Lower leg skin (tissue), 4 donors: ENCODE data around the gene MAU2. TPM values are rescaled to one million over a fixed set of nuclear protein-coding genes. Genes with fewer than 3 reads are reported as not detected.

Source experiments
- DNase-seq, 2 donors: peaks; one replicate each; pipeline ENCODE4 v3.0.0-alpha.2; 2019; ENCODE audit warnings: low spot score in 2 of 2
- H3K4me3 ChIP-seq: fragments of 200-600 bp; sonication (generic); 2 replicates; pipeline ENCODE4 v1.5.1; 2017; ENCODE audit warnings: mild to moderate bottlenecking, low read depth; ENCODE audit not compliant: poor library complexity, severe bottlenecking
- POLR2A ChIP-seq, 2 donors: fragments of 450-650 bp; IDR thresholded peaks; one replicate each; pipeline ENCODE4 v1.6.1; 2016 to 2017; ENCODE audit warnings: antibody characterized with exemption in 2 of 2, mild to moderate bottlenecking in 1 of 2, moderate library complexity in 1 of 2
- WGBS, 2 donors: methylation state at CpG; one replicate each; pipeline ENCODE4 v1.1.5; 2018; 5-methylcytosine and 5-hydroxymethylcytosine counted together
- intact Hi-C: fragments of 100-400 bp; cut with DNase I; formaldehyde crosslinking; loops from one replicate; pipeline ENCODE4 v1.15.0; 2023; ENCODE audit warnings: low total_unique reads
- total RNA-seq, 4 donors: library from RNA; depleted of rRNA; stranded (reverse); fragments of >200 nt; gene quantifications; one replicate each; pipeline ENCODE4 v1.1.0, GENCODE V29; 2016
- TF ChIP-seq, protein P1 (sequence below), 3 donors: fragments of 450-650 bp; IDR thresholded peaks; one replicate each; pipeline ENCODE4 v1.5.1; 2016; ENCODE audit warnings: antibody characterized with exemption in 3 of 3, mild to moderate bottlenecking in 3 of 3, moderate library complexity in 2 of 3

MAU2 gene
- total RNA-seq, 4 donors from 2014 or later, result 57.5 to 100 (median 69.8) TPM

DNA sequence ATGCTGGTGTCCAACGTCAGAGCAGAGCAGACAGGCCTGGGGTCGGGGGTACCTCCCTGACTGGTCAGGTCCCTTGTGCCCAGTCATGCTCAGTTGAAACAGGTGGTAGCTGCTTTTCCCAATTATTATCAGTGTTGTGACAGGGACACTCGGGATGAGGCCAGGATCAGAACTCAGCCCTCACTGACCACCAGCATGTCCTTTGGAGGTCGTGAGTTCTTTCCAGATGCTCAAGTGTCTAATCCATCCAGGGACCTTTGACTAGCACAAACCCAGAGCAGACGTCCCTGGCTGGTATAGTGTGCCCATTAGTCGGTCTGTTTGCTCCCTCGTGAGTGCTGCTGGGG is 22.4 kb downstream of the MAU2 start:
- TF ChIP-seq POLR2A (IDR thresholded peaks at IDR 0.05), result no peak
- TF ChIP-seq, protein P1, sequence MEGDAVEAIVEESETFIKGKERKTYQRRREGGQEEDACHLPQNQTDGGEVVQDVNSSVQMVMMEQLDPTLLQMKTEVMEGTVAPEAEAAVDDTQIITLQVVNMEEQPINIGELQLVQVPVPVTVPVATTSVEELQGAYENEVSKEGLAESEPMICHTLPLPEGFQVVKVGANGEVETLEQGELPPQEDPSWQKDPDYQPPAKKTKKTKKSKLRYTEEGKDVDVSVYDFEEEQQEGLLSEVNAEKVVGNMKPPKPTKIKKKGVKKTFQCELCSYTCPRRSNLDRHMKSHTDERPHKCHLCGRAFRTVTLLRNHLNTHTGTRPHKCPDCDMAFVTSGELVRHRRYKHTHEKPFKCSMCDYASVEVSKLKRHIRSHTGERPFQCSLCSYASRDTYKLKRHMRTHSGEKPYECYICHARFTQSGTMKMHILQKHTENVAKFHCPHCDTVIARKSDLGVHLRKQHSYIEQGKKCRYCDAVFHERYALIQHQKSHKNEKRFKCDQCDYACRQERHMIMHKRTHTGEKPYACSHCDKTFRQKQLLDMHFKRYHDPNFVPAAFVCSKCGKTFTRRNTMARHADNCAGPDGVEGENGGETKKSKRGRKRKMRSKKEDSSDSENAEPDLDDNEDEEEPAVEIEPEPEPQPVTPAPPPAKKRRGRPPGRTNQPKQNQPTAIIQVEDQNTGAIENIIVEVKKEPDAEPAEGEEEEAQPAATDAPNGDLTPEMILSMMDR (IDR thresholded peaks at IDR 0.05), result no peak
- DNase-seq, result no peak
- WGBS, 2 donors, result 67 to 86% methylated on average over 7 of the region's 7 CpGs
- no peak overlapping the region for H3K4me3 ChIP-seq
- intact Hi-C loops, result loop anchor here (5.0 kb wide), 1 partner anchor 196 kb away; no protein-coding TSS in a partner anchor

GRCh38 chr19:19343762-19344161 is 23.1 kb downstream of the MAU2 start:
- no peak for DNase-seq
- intact Hi-C loops, result loop anchor here (5.0 kb wide), 1 partner anchor 196 kb away; no protein-coding TSS in a partner anchor
- 93% methylated on average over 14 of the region's 14 CpGs for WGBS, 2 donors
- H3K4me3 ChIP-seq, result no peak overlapping the region
- TF ChIP-seq, protein P1 (IDR thresholded peaks at IDR 0.05), result no peak
- no peak for TF ChIP-seq POLR2A (IDR thresholded peaks at IDR 0.05)

GRCh38 chr19:19345232-19345631 is 24.6 kb downstream of the MAU2 start:
- 76 to 89% methylated on average over 14 to 21 of the region's 21 CpGs for WGBS, 2 donors
- DNase-seq, result no peak
- intact Hi-C loops, result no loop called here
- TF ChIP-seq POLR2A (IDR thresholded peaks at IDR 0.05), result no peak
- TF ChIP-seq, protein P1 (IDR thresholded peaks at IDR 0.05), result no peak
- no peak overlapping the region for H3K4me3 ChIP-seq

GRCh38 chr19:19345970-19346369 is 25.3 kb downstream of the MAU2 start:
- no peak for DNase-seq
- 89 to 90% methylated on average over 6 to 11 of the region's 11 CpGs for WGBS, 2 donors
- intact Hi-C loops, result no loop called here
- no peak overlapping the region for H3K4me3 ChIP-seq
- no peak for TF ChIP-seq POLR2A (IDR thresholded peaks at IDR 0.05)
- TF ChIP-seq, protein P1 (IDR thresholded peaks at IDR 0.05), result no peak

GRCh38 chr19:19347401-19348110 is 26.9 kb downstream of the MAU2 start:
- TF ChIP-seq, protein P1 (IDR thresholded peaks at IDR 0.05), result no peak
- TF ChIP-seq POLR2A (IDR thresholded peaks at IDR 0.05), result no peak
- WGBS, 2 donors, result 88 to 93% methylated on average over 9 to 10 of the region's 10 CpGs
- no peak overlapping the region for H3K4me3 ChIP-seq
- intact Hi-C loops, result no loop called here
- DNase-seq, result no peak

DNA sequence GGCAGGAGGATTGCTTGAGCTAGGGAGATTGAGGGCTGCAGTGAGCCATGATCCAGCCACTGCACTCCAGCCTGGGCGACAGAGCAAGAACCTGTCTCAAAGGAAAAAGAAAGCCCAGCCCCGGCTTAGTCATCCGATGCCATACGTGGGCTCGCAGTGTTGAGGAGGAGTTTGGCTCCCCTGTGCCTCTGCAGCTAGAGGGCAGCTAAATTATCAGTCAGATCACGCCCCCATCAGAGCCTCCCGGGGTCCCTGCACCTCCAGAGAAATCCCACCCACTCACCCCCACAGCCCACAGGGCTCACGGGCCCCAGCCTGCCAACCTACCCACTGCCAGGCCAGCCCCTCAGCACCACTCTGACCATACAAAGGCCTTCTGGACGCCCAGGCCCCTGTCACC is 27.6 kb downstream of the MAU2 start:
- TF ChIP-seq POLR2A (IDR thresholded peaks at IDR 0.05), result no peak
- TF ChIP-seq, protein P1 (IDR thresholded peaks at IDR 0.05), result no peak
- intact Hi-C loops, result no loop called here
- DNase-seq, result no peak
- H3K4me3 ChIP-seq, result no peak overlapping the region
- 67 to 74% methylated on average over 9 of the region's 9 CpGs for WGBS, 2 donors
